Lower leg skin (tissue), 3 donors: Measurements from ENCODE around the gene ABI1.
"Not testable (repeated sequence)": the region's sequence is repeated elsewhere in the genome, so short reads cannot be mapped to it uniquely, and the experiment has no call there.

Experiments
- CTCF ChIP-seq, 3 donors: fragments of 450-650 bp; IDR thresholded peaks; one replicate each; pipeline ENCODE4 v1.5.1; 2016; ENCODE audit warnings: antibody characterized with exemption in 3 of 3, mild to moderate bottlenecking in 3 of 3, moderate library complexity in 2 of 3
- POLR2A ChIP-seq, 2 donors: fragments of 450-650 bp; IDR thresholded peaks; one replicate each; pipeline ENCODE4 v1.6.1; 2016 to 2017; ENCODE audit warnings: antibody characterized with exemption in 2 of 2, mild to moderate bottlenecking in 1 of 2, moderate library complexity in 1 of 2

GRCh38 chr10:26905253-26905781 lies 44.6 kb upstream of the ABI1 start:
- TF ChIP-seq POLR2A, CTCF (IDR thresholded peaks at IDR 0.05): not testable (repeated sequence)
